NCI-H1436 (cell line): Measurements from ENCODE around the gene PIEZO1.

Experiments
- DNase-seq: peaks from one replicate; lab custom pipeline; 2025; lab: John Stamatoyannopoulos, UW

The PIEZO1 gene

DNA sequence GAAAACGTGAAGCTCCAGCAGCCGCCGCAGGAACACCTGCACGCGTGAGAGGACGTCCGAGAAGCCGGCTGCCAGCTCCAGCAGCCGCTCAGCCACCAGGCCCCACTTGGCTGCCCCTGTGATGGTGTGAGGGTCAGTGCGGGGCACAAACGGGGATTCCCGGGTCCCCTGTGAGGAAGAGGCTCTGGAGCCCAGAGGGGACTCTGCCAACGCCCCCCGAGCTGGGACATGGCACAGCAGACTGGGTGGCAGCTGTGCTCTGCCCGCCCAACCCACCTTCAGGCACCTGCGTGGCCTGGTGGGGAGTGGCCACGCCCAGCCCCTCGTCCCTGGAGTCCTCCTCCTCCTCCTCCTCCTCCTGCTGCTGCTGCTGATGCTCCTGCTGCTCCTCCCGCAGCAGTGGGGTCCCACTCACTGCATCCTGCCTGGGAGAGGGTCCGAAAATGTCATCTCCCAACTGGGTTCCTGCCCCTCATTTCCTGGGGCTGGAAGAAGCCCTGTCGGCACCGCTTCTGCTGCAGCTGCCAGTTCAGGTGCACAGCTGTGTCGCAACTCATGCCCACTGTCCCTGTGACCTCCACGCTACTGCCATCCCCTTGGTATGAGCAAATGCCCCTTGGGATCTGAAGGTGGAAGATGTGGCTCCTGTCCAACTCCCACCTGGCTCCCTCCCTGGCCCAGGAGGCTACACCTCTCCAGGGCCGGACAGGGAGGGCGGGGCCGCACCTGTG lies 51.2 kb downstream of the PIEZO1 start:
- no peak for DNase-seq

DNA sequence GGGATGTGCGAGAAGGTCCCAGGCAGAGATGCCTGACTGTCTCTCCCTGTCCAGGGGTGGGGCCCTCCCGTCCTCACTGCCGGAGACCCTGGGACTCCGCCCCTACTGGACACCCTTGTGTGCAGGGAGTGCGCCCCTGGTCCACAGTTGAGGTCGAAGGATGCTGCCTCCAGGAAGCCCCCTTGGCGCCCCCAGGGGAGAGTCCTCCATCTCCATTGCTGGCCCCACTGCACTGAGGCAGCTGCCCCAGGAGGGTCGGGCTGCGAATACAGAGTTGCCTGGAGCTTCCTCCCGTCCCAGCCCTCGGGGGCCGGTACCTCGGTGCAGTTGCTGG lies 52.1 kb downstream of the PIEZO1 start:
- no peak for DNase-seq

DNA sequence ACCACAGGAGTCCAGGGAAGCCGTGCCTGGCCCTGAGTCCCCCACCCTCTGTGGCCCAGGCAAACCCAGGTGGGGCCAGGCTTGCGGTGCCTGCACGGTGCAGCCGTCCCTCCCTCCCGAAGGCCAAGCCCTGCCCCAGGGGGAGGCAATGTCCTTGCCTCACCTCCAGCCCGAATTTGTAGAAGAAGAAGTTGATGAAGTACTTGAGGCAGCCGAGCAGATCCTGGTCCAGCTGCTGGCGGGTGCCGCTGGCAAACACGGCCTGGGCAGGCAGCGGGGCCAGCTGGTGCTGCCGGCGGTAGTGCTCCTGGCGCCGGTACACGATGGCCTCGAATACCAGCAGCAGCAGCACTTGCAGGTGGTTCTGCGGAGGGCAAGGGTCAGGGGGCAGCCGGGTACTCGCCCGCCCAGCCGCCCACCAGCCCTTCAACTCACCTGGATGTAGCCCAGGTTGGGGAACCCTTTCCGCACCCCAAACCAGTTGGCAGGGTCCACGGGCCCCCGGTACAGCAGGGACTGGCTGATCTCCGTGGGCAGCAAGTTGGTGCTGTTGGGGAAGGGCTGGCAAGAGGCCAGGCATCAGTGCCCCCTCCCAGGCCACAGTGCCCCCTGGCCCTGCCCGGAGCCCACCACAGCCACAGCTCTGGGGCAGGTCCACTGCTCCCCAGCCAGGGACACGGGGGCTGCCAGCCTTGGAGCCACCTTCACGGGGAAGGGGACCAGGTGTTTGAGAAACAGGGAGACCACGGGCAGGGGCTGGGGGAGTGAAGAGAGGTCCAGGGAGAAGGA lies 52.7 kb downstream of the PIEZO1 start:
- no peak for DNase-seq

DNA sequence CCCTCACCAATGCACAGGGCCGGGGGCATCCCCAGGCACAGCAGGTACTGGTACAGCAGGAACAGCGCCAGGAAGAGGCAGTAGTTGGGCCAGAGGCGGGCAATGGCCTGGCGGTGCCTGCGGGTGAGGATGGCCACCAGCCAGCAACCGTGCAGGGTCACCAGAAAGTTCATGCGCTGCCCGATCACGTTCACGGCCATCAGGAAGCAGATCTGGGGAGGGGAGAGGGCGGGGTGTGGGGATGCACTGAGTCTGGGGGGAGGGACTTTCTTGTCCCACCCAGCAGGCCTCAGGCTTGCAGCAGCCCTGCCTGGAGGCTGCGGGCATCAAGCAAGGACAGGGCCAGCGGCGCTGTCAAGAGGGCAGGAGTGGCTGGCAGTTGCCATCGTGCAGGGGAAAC lies 53.3 kb downstream of the PIEZO1 start:
- no peak for DNase-seq

DNA sequence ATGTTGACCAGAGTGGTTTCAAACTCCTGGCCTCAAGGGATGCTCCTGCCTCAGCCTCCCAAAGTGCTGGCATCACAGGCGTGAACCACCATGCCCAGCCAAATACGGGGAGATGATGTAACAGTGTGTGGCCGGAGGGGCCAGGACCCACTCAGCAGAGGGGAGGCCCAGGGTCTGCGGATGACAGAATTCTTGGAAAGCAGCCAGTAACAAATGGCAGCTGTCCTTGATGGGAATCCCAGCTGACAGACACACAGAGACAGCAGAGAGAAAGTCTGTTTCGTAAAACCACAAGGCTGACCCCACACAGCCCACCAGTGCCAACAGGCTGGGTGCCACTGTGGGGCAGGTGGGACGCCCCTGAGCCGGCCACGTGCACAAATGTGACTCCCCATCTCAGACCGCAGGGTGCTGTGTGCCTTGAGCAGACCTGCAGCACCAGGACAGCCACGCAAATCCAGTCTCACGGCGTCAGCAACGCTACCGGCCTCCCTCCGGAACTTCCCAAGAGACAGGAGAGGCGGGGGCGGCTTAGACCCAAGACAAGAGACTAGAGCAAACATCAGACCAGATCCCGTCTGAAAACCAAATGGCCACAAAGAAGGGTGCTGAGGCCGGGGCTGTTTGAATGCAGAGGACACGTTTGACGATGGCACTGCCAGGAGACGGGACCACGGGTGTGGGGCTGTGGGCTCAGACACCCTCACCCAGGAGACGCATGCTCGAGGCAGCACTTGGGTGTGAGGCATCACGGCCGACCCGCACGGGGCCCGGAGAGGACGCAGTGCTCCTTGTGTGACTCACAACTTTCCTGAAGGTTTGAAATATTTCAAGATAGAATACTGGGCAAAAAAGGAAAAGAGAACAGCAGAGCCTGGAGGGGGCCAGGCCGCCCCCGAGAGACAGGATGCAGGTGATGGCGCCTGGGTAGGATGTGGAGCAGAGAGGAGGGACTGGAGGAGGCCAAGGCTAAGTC lies 54.1 kb downstream of the PIEZO1 start:
- DNase-seq, result no peak

DNA sequence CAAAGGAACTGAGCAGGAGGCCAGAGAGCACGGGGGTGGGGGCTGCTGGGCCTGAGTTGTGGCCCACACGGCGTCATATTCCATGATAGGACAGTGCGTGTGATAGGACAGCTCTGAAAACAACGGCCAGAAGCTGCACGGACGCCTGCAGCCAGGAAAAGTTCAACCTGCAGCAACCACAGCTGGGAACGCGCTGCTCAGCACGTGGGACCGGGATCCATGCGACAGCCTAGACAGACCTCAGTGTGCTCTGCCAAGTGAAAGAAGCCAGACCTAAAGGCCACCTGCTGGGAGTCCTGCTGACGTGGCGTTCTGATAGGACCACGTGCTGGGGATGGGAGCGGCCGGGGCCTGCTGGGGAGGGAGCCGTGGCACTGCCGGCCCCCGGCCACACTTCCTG lies 57.1 kb downstream of the PIEZO1 start:
- no peak for DNase-seq

DNA sequence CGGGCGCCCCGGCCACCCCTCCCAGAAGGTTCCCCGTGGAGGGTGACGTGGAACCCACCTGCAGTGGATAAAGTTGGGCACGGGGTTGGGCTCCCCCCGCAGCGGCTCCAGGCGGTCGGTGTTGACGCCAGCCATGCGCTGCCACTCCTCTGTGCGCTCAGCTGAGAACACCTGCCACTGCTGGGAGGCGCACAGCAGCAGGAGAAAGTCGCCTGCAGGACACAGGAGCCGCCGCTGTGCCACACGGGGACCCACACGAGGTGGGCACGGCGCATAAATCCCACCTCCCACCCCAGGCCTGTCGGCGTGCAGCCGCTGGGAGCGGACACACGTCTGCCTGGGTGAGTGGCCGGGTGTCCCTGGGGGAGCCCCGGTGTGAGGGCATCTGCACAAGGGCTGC lies 58.0 kb downstream of the PIEZO1 start:
- no peak for DNase-seq

DNA sequence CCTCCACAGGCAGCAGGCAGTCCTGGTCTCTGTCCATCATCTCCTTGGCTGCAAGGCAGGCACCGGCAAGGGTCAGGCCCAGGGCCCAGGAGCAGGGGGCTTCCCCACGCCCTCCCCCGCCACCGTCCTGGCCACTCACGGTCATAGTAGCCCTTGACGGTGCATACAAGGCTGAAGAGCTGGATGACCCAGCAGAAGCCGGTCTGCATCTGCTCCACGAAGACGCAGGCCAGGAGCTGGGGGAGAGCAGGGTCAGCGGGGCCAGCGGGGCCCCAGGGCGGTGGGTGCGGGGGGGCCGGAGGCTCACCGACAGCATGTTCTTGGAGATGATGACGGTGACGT lies 58.6 kb downstream of the PIEZO1 start:
- DNase-seq, result no peak

DNA sequence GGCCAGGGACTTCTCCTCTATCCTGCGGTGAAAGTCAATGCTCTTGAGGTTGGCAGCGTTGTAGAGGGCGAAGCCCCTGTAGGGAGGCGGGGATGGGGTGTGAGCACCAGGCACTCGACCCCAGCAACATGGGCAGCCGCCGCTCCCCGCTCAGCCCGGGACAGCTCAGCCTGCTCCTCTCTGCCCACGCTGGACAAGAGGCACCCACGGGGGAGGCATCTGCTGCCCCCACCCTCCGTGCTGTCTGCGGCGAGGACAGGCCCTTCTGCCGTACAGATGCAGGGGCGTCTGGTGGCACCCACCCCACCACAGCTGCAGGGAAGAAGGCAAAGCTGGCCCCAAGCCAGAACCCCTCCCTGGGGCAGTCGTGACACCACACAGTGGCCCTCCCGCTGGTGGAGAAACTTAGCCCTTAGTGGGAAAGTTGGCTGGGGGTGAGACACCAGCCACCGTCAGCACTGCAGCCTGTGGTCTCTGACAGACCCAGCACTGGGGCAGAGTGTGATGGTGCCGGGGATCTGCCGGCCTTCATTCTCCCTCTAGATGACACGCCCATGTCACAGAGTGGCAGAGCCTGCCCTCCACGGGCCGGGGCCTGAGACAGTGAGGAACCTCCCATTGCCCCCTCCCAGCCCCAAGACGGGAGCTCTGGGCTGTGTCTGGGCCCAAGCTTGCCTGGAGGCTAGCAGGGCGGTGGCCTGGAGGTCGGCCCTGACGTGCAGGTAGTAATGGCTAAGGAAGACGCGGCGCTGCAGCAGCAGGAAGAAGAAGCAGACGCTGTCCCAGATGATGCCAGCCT lies 59.2 kb downstream of the PIEZO1 start:
- DNase-seq, result no peak

DNA sequence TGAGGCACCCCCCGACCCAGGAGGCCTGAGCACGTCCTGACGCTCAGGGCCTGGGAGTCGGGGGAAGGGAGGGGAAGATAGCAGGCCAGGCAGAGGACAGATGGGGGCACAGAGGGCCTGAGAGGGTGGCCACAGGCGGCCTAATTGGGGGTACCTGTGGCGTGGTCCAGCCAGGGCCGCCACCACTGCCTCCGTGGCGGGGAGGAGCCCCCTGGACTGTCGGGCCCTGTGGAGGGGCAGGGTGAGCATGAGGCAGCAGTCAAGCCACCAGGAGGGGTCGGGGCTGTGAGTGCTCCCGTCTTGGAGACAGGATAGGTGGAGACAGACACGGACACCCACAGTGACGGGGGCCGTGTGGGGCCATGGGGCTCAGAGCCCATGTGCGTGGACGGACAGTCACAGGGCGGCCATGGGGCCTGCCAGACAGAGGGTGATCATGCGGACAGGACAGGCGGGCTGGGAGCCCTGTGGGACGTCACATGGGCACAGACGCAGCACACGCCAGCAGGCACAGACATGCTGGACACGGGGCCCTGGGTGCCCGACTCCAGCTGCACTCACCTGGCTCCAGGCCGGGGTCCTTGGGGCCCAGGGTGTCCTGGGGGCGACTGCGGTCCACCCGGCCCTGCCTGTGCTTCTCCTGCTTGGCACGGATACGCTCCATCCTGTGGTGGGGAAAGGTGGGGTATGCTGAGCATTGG lies 60.0 kb downstream of the PIEZO1 start:
- DNase-seq, result no peak

DNA sequence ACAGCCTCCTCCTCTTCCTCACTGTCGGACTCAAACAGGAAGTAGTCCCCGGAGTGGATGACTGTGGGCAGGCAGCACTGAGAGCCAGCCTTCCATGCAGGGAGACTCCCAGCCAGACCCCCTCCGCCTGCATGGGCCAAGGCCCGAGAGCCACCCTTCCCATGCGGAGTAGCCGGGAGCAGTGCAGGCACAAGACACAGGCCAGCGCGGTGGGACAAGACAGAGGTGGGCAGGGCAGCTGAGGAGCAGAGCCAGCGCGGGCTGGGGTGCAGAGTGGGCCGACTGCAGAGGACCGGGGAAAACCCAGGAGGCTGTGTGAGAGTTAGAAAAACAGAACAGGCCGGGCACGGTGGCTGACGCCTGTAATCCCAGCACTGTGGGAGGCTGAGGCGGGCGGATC lies 61.1 kb downstream of the PIEZO1 start:
- DNase-seq, result no peak

DNA sequence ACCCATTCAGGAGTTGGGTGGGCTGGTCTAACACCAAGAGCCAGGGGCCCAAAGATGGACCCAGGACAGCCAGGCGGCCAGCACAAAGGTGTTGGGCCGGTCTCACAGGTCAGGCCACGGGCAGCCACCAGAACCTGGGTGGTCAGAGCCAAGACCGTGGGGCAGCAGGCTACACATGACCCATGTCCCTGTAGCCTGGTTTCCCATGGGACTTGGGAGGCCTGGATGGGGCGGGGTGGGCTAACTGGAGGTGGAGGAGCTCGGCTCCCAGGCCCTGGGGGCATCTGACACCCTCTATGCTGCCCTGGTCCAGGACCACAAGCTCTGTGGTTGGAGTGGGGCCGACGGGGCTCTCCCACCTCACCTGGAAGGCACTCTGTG lies 61.5 kb downstream of the PIEZO1 start:
- no peak for DNase-seq

DNA sequence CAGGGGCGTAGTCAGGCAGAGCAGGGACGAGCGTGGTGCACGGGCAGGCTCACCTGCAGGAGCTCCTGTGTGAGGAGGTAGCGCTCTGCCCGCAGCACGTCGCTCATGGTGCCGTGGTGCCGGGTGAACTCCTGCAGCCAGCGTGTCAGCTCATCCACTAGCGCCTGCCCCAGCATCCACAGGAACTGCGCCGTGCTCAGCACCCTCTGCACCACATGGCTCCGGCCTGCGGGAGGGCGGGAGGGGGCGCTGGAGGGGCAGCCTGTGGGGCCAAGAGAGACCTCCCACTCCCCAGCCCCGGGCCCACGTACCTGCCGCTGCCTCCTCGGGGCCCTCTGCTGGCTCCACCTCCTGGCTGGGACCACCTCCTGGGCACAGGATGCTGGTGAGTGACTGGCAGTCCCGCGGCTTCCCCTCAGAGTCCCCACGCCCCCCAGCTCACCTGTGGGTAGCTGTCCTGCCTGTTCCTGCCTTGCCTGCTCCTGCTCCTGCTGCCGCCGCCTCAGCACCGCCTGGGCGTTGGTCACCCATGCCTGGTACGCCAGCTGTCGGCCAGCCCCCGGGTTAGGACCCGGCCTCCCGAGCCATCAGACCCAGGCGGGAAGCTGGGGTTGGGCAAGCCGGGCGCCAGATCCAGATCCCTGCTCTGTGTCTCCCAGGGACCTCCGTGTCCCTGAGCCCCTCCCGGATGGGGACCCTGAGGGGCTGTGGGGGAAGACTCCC lies 62.1 kb downstream of the PIEZO1 start:
- DNase-seq, result no peak

DNA sequence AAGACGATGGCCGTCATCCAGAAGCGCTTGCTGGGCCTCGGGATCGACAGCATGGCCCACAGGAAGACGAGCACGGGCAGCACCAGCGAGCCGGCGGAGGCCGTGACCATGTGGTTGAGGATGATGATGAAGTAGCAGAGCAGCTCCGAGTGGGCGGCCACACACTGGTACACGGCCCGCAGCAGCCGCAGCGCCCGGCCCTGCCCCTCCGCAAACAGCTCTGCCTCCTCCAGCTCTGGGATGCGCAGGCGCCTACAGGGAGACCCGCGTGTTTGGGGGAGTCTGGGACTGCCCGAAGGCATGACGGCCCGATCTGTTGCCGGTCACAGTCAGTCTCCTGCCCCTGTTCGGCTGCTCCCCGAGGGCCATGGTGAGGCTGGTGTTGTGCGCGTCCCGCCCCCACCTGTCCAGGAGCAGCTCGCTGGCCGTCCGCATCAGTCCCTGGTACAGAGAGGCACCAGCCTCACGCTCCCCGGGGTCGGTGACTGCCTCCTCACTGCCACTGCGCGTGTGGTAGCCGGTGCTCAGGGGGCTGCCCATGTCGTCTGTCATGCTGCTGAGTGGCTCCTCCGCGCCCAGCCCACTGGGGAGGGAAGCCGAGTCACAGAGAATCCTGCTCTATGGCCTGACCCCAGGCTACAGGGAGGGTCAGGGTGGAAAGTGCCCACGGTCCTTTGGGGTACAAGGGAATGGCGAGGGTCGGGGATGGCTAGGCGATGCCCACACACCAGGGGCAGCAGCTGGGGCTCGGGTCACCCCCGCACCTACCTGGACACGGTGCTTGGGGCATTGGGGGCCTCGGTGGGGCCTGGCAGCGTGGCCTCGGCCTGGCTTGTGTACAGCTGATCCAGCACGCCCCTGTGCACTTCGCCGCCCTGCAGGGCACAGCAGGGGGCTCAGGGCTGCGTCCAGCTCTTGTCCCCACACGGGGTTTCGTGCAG lies 62.9 kb downstream of the PIEZO1 start:
- no peak for DNase-seq

DNA sequence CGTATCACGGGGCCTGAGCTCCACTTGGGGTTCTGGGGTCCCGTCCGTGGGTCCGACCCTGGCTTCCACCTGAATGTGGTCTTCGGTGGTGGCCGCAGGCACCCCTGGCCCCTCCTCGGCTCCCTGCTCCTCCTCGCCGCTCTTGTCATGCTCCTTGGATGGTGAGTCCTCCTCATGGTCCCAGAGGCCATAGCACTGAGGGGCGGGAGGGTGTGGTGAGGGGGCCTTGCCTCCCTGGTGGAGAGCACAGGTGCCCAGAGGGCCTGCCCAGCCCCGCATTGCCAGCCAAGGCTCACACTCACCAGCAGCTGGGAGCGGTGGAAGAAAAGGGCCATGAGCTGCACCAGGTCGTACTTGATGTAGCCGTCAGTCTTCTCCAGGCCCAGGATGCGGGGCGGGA lies 63.8 kb downstream of the PIEZO1 start:
- DNase-seq, result no peak

DNA sequence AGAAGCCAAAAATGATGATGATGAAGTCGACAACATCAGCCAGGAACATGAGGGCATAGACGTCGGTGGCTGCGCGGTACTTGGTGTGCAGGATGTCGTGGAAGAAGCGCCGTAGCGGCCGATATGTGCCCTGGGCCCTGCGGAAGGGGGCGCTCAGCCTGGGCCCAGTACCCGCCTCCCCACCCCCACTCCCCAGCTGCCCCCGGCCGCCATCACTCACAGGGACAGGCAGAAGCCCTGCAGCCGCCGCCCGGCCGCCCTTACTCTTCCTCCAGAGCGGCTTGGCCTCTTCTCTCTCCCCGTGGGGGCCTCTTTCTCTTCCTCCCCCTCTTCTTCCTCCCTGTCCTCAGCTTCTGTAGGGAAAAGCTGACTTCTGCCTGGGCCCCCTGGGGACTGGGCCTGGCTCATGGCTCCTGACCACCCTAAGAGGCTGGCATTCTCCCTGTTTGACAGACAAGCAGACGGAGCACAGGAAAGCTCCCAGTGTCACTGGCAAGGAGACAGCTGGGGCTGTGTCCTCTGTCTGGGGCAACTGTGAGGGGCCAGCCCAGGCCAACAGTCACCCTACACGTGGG lies 64.5 kb downstream of the PIEZO1 start:
- DNase-seq, result no peak

DNA sequence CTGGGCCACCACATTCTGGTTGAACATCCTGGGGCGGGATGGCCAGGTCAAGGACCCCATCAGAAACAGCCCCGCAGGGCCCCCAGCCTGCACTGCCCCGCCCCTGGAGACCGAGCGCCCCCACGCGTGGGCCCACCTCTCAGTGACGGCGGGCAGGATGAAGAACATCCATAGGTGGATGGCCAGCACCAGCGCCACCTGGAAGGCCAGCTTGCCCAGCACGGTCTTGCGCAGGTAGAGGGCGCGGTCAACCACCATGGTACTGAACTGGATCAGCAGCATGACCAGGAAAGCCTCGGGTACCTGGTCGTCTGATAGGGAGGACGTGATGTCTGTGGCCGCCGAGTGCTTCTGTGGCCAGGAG lies 65.1 kb downstream of the PIEZO1 start:
- no peak for DNase-seq

DNA sequence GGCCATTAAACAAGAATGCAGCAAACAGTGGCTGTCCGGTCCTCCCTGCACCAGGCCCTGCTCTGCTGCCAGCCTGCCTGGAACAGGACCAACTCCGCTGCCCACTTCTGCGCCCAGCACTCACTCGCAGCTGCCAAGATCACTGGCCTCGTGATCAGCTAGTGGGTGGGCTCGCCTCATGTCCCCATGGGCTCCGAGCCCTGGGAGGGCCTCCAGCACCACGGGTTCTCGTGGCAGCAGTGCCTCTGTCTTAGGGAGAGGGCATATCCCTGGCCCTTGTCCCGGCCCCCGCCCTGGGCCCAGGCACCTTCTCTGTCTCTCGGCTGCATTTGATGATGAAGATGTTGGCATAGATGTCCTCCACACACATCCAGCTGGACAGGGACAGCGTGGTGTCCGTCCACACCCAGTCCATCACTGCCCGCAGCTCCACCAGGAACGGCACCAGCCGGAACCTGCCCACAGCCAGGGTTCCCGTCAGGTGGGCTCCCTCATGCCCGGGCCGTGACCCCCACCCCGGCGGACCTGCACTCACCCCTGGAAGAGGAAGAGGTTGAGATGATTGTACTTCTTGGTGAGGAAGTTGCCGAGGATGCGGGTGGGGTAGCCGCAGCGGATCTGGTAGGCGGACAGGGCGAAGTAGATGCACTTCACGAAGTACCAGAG lies 65.6 kb downstream of the PIEZO1 start:
- DNase-seq, result no peak

DNA sequence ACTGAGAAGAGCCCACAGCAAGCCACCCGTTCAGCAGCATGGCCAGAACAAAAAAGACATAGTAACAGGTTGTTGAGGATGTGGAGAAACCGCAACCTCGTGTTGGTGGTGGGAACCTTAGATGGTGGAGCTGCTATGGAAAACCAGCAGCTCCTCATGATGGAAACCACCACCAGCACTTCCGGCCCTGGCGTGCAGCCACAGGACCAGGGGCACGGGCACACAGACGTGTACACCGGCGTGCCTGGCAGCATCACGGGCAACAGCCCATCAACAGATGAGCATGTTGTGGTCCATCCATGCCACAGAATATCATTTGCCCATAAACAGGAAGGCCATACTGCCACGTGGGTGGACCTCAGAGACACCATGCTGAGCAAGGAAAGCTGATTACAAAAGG lies 66.8 kb downstream of the PIEZO1 start:
- no peak for DNase-seq
